HG02759 (cell line): ENCODE data around the gene EPHB1.

Experiments used
- ATAC-seq: cut with Tn5 transposase; IDR thresholded peaks from one replicate; pipeline ENCODE4 v1.9.1; 2021; ENCODE audit warnings: mild to moderate bottlenecking, moderate library complexity; ENCODE audit not compliant: unreplicated experiment

Gene EPHB1

DNA sequence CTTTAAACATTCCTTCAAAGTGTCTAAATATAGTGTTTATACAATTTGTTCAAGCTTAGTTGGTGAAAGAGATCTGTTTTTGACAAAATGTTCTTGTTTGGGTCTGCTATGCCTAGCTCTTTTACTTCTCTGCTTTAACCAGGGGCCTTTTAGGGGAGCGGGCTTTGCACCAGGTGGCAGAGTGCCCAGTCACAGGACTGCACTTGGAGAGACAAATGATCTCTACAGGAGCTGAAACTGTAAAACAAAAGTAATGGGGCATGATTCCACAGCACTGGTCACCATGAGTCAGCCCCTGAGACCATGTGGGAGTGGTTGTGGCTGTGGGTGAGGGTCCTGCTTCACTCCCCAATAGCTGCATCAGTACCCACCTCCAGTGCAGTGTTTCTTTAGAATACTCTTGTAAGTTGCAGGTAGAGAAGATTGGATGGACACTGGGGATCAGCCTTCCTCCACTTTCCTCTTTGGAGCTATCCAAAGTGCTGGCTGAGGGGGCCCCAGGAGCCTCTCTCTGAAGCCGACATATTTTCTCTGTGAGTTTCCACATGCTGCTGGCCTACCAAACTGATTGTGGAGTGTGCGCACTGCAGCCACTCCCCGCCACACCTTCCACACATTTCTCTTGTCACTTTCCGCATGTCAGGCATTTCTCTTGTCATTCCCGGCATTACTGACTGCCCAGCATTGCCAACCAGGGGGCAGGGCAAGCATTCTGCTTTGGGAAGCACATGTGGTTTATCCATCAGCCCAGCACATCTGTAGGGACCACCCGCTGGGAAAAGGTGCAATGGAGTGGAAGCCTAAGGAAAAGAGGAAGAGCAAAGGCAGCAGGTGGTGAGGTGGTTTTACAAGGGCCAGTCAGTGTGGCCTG, 110.0 kb downstream of the EPHB1 start:
- peak; percentile 19 for ATAC-seq

DNA sequence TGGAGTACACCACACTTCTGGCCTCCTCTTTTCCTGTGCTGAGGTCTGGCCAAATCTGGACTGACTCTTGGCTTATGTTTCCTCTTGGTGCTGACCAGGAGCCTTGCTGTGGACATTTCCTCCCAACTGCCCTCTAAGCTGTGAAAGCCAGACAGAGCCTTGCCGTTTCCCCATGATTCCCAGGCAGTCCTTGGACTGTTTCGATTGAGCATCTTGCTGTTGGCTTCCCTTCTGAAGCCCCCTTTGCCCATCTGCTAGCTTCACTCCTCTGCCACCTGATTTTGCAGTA, 110.5 kb downstream of the EPHB1 start:
- no peak for ATAC-seq

DNA sequence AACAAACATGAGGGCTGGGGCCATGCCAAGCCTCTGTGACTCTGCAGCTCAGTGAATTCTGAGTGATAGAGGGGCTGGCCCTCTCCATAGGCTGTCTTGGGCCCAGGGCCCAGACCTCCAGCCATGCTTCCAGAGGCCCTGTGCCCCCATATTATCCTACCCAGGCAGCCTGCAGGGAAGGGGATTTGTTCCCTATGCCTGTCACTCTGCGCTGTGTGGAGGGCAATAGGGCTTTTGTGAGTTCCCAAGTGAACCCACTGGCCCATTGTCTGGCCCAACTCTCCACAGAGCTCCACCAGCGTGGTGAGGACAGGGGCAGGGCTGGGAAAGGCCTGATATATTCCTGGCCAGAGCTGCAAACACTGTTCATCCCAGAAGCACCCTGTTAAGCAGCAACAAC, 113.2 kb downstream of the EPHB1 start:
- ATAC-seq, result no peak

DNA sequence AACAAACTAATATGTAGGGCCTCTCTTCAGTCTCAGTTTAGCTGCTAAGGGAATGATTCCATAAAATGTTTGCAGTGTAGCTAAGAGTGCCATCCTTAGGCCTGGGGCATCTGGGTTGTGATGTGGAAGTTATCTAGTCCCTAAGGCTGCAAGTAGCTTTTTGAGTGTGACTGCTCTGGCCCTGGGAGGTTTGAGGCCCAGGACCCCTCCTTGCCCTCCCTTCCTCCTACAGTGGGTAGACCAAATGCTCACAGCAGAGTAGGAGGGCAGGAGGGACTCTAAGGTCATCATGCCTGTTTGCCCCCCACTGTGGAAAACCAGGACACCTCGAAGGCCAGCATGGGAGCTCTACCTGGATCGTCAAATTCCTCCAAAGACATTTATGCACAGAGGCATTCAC, 115.0 kb downstream of the EPHB1 start:
- ATAC-seq, result no peak

DNA sequence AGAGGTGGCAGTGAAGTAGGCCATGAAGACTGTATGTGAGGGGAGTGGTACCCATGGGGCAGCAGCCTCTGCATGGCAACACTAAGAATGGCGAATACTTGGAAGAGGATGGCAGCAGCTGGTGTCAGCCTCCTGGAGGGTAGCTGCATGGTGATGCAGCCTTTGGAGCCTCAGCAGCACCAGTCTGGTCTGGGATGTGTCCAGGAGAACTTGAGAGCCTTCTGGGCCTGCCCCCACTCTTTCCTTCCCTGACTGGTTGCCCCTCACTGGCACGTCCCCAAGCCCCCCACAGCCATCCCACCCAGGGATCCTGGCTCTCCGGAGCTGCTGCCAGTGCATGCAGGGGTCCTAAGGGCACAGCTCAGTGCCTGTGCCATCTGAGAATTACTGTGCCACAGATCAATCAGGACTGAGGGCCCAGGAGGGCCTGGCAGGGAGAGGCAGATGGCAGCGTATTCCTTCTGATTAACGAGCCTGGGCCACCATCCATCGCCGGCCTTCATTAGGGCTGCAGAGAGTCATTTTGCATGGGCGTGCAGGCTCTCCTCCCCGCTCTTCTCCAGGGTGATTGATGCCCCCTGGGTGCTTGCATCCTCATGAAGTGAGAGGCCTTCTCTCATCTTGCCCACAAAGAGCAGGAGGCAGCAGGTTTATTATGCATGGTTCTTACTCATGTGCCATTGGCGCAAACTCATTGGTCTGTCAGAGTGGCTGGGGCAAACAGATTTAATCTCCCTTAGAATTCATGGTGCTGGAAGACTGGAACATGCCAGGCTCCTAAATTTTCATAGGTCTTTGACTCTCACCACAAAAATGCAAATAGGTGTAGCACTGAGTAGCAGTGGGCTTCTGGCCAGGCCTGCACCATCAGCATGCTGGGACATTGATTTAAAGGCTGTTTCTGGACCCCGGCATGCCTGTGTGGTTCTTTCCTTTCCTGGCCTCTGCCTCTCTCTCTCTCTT, 116.8 kb downstream of the EPHB1 start:
- no peak for ATAC-seq

DNA sequence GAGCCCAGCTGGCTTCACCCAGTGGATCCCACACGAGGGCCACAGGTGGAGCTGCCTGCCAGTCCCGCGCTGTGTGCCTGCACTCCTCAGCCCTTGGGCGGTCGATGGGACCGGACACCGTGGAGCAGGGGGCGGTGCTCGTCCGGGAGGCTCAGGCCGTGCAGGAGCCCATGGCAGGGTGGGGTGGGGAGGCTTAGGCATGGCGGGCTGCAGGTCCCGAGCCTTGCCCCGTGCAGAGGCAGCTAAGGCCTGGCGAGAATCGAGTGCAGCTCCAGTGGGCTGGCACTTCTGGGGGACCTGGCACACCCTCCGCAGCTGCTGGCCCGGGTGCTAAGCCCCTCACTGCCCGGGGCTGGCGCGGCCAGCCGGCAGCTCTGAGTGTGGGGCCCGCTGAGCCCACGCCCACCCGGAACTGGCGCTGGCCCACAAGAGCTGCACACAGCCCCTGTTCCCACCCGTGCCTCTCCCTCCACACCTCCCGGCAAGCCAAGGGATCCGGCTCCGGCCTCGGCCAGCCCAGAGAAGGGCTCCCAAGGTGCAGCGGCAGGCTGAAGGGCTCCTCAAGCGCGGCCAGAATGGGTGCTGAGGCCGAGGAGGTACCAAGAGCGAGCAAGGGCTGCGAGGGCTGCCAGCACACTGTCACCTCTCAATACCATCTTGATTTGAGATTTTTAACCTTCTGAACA, 121.4 kb downstream of the EPHB1 start:
- no peak for ATAC-seq

DNA sequence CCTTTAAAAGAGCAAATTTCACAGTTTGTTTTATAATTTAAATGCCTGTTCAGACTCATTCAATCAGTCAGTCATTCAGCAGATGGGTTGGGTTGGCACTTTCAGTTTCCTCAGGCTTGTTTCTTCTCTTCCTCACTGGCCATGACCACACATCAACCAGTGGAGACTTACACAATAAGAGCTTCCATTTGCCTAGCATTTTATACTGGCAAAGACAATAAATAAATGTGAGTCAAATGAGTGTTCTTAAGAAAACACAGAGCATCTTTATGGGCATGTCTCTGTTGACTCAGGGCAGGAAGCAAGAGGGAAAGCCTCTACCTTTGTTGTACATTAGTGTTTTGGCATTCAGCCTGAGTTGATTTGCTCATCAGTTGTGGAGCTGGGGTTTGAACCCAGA, 122.6 kb downstream of the EPHB1 start:
- no peak for ATAC-seq

DNA sequence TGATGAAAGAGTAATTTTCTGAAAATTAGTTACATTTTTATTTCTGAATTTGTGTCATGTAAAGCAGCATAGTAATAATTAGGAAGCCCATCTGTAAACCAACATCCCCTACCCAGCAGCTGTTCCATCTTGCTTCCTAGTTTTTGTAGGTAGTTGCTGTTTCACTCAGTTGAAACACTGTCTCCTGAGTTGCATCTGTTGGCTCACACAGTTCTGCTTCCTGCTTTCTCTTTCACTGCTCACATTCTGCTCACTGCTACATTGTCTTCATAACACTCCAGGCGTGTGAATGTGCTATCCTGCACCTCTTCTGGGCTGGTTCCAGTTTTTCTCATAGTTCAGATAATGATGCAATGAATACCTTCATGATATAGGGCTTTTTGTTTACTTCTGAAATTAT, 123.4 kb downstream of the EPHB1 start:
- peak; percentile 89 for ATAC-seq

DNA sequence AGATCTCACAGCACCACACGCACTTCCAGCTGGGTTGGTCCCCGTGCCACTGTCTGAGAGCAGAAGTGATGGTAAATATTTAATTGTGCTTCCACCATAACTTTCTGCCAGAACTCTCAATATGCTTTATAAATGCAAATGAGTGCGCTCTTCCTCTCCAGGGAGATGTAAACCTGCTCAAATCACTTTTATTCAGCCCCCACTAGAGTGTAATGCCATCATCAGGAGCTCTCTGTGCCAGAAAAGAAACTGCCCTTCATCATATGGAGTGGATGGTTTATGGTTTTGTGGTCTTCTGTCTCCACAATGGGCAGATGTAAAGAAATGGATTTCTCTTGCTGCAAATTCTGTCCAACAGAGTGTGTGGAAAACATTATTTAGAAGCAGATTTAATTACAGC, 127.0 kb downstream of the EPHB1 start:
- ATAC-seq, result no peak

DNA sequence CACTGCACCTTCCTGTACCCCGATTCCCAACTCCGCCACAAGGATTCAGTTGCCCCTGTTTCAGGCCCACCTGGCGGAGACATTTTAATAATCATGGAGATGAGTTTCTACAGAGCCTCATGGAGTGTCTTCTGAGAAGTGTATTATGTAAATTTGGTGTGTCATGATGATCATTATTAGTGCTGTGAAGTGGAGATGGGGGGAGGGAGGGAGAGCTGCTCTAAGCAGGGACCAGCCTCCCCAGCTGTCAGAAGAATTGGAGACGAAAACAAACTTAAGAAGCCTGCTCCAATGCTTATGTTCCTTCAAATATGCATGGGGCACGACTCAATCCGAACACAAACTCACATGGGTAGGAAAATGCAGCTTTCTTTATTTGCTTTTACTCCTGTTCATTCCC, 127.8 kb downstream of the EPHB1 start:
- ATAC-seq, result no peak

DNA sequence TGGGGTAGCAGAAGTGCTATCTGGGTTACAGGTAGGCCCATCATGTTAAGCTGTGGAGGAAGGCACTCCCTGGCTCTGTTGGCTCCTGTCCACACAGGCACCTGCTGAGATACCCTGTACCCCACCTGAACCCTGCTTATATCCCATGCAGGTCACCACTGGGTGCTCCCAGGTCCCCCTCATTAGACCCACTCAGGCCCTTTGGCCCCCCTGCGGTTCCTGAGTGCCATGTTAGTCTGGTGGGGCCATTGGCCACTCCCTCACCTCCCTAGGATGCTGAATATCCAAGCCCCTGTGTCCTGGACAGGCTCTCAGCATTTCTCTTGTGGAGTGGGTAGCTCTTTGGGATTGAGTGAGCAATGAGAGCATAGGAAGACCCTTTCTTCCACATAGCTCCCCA, 128.2 kb downstream of the EPHB1 start:
- no peak for ATAC-seq

DNA sequence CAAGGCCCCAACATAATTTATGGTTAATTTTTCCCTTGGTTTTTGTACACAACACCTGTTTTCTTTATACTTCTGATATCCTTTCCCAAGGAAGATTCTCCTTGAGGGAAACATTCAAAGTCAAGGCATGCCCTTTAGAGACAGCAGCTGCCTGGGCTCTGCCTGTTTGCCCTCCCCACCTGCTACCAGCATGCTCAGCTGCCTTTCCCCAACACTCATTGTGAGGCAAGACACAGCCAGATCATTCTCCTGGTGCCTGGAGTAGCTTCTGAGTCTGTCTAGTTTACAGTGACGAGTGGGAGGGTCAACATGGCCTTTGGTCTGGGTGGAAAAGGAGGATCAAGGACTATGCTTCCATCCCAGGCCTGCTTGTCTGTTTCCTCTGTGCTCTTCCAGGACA, 132.5 kb downstream of the EPHB1 start:
- no peak for ATAC-seq

DNA sequence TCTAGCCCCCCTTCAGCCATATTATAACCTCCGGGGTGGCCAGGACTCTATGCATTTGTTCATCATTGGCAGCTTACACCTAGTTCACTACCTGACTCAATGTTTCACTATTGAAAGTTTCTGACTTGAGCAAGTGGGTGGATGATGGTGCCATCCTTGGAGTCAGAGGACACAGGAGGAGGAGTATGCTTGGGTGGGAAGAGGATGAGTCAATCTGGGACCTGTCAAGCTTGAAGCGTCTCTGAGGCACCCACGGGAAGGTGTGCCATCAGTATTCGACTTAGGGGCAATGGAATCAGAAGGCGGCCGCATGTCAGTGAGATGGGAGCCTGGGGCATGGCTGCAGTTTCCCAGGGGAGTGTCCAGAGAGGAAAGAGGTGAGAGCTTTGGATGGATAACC, 133.3 kb downstream of the EPHB1 start:
- no peak for ATAC-seq

DNA sequence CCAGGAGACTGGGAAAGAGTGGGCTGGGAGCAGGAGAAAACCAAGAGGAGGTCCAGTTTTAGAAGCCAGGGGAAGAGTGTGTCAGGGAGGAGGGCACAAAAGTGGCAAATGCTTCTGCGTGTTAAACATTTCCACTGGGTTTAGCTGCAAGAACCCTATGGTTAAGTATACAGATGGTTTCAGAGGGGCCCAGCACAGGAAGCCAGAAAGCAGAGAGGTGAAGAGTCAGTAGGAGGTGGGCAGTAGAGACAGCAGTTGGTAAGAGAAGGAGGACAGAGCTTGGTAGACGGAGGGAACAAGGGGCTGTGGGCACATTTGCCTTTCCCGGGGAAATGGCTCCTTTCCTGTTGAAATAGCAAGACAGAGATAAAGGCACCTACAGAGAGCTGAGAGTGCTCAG, 133.8 kb downstream of the EPHB1 start:
- ATAC-seq, result no peak

DNA sequence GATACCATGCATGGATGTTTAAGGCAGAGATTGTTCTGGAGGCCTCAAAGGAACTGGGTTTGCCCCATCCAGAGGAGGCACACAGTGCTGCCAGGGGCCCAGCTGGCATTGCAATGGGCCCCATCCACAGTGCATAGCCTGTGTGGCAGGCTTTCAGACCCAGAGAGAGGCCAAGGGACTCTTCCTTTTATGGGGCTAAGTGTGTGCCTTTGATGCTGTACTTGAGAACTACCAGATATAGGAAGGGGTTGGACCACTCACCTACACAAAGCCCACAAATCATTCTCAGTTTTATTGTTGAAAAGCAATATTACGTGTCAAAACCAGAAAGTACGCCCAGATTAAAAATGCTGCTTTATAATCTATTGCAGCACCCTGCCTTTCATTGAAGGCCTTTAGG, 134.9 kb downstream of the EPHB1 start:
- peak; percentile 58 for ATAC-seq

DNA sequence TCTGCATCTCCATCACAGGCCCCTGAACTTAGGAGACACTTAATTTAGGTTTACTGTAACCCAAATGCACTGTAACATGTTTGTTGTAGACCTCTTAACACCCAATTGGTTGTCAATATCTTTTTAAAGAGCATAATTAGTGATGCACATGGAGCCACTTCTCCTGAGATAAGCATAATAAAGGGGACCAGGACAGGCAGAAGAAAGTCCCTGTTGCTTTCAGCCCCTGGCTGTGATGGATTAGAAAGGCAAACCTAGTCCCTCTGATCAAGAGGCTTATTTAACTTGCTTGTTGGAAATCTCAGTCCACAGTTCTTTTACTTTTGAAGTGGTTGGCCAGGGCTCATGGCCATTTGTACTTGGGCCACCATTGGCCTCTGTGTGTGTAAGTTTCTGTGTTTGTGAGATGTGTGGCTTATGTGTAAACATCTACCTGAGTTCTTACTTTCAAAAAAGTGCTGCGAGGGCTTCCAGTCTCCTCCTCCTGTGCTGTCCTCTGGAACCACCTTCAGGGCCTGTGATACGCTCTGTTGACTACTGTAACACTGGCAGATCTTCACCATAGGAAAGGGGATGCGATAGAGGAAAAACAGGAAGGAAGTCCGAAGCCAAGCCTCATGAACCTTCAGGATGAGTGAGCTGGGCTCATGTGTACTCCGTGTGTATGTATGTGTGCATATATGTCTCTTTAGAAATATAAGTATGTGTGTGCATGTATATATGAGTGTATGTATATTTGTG, 136.2 kb downstream of the EPHB1 start:
- no peak for ATAC-seq

DNA sequence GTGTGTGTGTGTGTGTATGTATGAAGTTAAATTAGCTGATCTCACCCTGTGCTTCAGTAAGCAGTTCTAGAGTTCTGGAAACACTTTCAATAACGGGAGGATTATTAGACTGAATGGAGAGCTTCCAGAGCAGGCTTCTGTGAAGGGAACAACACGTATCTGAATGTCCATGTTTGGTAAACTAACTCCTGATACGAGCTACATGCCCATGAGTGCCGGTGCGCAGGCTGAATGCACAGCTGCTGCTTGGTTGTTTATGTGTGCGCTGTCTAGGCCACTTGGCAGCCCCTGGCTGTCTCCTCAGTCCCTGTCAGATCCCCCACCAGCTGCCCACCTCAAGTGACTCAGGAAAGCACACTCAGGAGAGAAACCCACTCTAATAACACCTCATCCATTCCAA, 137.0 kb downstream of the EPHB1 start:
- no peak for ATAC-seq

DNA sequence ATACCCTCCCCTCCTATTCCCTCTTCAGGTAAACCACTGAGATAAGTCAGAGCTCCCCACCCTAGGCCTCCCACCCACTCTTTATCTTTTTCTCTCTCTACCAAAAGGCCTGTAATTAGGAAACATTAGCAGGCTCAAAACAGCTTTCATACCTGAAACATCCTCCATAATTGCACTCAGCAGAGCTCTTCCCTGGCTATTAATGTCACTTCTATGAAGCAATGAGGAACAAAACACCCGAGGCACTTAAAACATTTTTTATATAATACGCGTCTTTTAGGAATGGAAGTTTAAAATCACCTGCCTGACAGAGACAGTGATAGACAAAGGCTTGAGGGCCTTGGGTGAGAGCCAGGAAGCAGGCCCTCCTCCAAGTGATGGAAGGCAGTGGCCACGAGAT, 138.9 kb downstream of the EPHB1 start:
- ATAC-seq, result no peak

DNA sequence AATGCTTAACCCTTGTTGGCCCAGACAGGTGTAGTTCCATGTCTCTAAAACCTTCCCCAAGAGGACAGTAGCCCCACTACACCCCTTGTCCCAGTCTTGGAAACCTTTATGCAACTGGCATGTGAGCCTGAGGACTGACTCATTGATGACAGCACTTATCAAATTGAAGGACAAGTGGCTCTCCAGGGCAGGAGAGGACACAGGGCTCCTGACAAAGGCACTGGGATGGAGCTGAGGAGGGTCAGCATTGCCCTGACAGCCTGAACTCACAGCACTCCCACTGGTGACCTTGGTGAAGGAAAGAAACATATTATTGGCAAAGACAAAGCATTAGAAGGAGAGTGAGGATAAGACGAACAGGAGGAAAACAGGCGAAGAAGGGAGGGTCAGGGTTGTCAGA, 139.9 kb downstream of the EPHB1 start:
- ATAC-seq, result no peak

DNA sequence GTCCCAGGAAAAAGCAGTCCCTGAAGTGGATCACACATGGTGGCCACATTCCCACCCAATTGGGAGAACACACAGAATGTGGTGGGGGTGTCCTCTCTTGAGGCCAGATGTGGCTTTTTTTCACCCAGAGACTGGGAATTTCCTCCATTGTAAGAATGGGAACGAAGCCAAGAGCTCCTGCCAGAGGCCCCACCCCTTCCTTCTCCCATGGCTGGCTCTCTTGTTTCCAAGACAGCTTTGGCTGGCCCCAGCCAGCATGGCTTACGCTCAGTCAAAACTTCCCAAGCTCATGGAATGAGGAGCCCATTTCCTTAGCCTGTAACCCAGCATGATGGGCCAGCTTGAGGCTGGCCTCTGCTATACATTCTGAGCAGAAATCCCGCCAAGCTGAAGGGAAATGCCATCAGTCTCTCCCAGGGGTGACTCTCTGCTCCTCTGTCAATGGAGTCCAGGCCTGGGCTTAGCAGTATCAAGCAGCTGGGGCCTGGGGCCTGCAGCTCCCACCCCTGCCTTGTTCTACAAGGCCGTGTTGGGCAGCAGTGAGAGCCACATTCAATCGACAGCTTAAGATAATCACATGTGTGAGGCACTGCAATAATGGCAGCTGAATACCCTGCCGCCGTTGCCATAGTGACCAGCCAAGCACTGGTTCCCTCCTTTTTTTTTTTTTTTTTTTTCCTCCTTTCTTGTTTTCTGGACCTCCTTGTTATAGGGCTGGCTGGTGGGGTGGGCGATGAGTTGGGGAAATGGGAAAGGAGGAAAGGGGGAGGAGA, 142.4 kb downstream of the EPHB1 start:
- ATAC-seq, result no peak
